Daoy (cell line): ENCODE measurements around the gene SH2D3C. TPM values are rescaled to one million over a fixed set of nuclear protein-coding genes. Genes with fewer than 3 reads are reported as not detected.

Experiments
- DNase-seq: peaks from one replicate; pipeline ENCODE4 v3.0.0-alpha.2; 2015; ENCODE audit warnings: low read depth
- total RNA-seq: library from RNA; depleted of rRNA; stranded (reverse); fragments of >200 nt; shearing (Covaris generic); gene quantifications from 2 replicates; pipeline ENCODE4 v1.2.3, GENCODE V29; 2014

Gene SH2D3C
- total RNA-seq, 1 experiment from 2014 or later = not detected

DNA sequence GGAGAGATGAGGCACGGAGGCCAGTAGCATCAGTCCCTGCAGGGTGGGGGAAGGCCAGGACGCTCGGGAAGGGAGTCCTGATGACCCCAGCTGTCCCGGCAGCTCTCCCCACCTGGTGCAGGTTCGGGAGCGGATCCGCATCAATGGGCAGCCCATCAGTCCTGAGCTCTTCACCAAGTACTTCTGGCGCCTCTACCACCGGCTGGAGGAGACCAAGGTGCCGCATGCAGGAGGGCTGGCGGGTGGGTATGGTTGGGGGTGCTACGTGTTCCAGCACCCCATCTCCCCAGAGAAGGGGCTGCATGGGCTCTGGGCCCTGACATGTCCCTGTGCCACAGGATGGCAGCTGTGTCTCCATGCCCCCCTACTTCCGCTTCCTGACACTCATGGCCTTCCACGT lies 28.4 kb upstream of the SH2D3C start:
- no peak for DNase-seq

DNA sequence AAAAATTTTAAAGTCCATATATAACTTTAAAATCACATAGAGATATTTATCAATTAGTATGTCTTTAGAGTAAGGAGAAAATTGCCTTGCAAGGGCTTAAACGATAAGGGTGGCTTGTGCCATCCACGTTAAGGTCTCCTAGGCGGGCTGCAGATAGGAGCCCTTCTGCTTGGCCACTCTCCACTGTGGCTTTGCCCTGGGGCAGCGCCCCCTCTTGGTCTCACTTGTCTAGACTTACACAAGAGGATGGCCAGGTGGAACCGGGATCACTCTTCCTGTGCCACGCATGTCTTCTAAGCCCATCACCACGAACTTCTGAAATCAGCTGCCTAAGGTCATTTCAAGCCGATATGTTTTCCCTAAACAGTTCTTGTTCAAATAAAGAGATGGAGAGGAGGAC lies 27.2 kb upstream of the SH2D3C start:
- peak; percentile 51 for DNase-seq

DNA sequence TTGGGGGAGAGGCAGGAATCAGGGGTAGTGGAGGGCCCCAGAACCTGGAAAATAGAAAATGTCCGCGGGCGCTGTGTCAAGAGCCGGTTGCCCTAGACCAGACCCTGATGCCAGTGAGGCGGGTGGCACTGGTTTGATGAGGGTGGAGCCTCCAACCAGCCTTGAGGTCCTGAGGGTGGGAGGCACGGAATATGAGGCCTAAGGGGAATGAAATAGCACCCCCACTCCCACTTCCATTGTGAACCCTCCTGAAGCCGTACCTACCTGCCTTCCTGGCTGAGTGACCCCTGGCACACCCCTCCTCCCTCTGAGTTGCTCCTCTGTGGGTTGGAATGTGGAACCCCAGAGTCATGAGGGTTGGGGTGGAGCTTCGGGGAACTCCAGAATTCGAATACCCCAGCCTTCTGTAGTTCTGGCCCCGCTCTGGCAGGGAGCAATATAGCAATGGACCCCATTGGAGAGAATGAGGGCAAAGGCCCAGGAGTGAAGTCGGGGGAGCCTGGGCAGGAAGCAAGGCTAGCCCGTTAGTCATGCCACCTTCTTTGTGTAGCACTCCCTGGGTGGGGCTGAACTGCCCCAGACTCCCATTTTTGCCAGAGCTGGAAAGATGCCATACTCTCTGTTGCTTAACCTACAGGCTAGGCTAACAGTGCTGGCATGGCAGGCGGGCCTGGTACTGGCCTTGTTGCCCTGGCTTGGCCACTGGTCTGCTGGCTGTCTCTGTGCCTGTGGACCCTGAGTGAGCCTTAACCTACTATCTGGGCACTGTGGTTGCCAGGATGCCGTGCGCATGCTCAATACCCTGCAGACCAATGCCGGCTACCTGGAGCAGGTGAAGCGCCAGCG lies 25.3 kb upstream of the SH2D3C start:
- DNase-seq = peak; percentile 85

DNA sequence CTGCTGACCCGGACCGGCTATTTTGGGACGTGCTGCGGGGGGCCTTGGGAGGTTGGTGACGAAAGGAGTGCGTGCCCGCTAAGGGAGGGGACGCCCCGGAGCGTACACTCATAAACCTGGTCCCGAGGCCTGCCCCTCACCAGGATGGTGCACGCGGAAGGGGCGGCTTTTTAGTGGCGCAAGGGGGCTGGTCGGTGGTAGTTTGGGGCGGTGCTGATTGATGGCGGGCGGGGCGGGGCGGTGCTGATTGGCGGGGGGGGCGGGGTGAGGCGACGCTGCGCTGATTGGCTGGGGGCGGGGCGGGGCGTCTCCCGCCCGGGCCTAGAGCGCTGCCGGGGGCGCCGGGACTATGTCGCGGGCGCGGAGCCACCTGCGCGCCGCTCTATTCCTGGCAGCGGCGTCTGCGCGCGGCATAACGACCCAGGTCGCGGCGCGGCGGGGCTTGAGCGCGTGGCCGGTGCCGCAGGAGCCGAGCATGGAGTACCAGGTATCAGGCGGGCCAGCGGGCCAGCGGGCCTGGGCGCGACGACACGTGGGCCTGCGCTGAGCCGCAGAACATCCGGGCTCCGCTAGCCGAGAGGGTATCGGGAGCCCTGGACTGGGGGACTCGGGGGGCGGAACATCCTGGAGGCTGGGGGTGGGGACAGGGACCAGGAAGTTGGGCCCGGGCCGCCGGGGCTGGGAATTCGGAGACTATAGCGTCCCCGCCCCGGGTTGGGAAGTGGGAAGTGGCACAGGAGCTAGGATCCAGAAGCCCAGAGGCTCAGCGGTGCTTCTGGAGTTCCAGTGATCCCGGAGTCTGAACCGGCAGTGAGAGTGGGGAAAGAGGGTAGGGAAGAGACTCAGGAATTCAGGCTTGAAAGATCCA lies 24.3 kb upstream of the SH2D3C start, which contains the start of gene FPGS:
Gene FPGS, plus strand, starts transcription at position 307 of the 868 bp plus-strand sequence. Its CDS starts 43 bp downstream, at position 350.
- DNase-seq = peak; percentile 97

DNA sequence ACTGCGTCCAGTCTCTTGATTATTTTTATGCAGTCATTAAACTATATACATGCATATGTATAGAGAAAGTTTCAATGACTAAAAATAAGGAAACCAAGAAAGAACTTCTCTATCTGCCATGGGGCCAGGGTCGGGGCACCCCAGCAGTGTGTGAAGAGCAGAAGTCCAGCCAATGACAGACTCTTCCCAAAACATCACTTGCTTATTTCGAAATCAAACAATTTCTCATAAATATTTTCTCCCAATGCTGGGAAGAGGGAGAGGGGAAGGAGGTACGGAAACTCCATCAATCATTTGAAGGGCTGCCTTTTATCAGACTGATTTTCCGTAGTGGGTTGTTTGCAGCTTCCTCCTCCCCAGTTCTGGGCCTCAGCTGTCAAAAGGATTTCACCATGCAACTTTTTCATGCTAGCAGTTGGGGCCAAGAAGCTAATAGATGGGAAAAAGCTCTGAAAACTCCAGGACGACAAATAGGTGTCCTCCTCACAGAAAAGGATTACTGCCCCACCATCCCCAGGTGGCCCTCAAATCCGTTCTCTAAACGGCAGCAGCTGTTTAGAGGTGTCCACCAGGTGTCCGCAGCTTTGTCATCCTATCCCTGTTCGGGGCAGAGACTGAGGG lies 23.6 kb upstream of the SH2D3C start:
- DNase-seq = no peak

DNA sequence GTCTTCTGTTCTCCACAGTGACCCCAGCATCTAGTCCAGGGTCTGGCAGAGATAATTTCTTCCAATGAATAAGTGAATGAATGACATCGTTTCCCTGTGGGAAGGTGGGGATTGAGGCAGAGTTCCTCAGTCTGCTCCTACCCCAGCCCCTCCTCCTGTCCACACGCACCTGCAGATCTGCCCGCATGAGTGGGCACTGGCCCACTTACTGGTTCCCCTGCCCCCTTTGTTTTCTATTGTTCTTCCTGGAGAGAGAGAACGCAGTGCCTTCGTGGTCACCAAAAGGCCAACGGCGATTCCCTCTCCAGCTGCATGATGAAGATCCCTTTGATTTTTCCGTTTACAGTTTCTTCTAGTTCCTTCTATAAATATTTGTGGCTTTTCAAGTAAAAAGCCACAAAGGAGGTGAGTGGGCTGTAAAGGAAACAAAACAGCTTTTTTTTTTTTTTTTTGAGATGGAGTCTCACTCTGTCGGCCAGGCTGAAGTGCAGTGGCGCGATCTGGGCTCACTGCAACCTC lies 18.4 kb upstream of the SH2D3C start:
- no peak for DNase-seq

DNA sequence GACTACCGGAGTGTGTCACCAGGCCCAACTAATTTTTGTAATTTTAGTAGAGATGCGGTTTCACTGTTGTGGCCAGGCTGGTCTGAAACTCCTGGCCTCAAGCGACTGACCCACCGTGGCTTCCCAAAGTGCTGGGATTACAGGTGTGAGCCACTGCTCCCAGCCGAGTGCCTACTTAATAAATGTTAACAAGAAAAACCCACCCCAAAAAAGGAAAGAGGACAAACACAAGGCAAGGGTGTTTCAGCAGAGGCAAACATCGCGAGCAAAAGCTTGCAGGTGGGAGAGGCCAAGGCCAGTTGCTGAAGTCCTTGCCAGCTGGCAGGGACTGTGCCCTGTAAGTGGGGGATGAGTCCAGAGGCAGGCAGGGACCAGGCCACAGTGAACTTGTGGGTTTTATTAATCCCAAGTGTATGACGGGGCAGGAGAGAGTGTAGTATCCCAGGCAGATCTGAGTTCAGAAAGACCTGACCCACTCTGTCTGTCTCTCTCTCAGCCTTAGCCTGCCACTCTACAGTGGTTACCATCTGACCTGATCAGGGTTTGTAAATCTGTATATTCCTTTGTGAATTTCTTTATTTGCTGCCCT lies 17.9 kb upstream of the SH2D3C start:
- DNase-seq = peak; percentile 61

DNA sequence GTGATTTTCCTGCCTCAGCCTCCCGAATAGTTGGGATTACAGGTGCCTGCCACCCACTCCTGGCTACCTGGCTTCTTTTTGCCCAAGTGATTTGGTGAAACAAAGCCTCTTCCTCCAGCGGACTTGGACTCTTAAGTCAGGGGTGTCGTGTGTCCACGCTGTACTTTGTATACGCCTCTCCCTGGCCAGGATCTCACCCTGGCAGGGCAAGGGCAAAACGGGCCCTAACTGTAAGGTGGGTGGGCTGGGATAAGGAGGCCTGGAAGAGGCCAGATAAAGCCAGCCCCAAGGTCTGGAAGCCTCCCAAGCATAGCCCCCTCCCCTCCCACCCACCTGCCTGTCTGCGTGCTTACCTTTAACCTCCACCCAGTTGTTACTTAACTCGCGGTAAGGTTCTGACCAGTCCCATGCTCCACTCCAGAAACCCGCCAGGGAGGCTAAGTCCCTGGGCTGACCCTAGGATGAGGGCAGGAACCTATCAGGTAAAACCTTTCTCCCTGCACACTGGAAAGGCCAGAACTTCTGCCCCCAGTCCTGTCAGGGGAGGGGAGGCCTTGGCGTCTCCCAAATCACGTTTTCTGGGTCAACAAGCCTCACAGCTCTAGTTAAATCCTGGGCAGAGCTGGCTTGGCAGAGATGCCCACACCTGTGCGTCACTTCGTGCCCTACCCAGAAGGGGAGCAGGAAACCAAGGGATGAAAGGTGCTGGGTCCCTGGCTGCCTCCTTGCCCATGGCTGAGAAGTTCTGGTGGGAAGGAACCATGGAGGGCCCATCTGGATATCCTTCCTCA lies 15.7 kb upstream of the SH2D3C start:
- no peak for DNase-seq

DNA sequence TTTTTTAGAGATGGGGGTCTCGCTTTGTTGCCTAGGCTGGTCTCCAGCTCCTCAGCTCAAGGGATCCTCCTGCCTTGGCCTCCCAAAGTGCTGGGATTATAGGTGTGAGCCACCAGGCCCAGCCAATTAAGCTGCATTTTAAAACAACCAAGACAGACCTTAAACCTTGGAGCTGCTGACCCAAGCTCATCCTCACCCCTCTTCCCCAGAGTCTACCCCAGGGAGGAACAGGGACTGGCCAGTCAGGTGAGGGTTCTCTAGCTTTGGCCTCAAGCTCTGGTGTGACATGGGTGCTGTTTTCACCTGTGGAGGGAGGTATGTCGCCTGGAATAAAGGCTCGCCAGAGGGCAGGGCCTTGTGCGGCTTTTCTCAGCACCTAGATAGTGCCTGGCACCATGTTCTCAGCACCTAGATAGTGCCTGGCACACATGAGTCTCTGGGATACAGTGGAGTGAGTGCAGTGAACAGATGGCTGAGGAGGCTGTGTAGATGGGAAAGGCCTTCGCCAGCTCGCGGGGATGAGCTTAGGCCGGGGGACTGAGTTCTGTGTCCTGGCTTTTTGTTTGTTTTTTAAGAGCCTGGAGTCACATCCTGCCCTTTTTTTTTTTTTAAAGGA lies 14.7 kb upstream of the SH2D3C start:
- DNase-seq = no peak

DNA sequence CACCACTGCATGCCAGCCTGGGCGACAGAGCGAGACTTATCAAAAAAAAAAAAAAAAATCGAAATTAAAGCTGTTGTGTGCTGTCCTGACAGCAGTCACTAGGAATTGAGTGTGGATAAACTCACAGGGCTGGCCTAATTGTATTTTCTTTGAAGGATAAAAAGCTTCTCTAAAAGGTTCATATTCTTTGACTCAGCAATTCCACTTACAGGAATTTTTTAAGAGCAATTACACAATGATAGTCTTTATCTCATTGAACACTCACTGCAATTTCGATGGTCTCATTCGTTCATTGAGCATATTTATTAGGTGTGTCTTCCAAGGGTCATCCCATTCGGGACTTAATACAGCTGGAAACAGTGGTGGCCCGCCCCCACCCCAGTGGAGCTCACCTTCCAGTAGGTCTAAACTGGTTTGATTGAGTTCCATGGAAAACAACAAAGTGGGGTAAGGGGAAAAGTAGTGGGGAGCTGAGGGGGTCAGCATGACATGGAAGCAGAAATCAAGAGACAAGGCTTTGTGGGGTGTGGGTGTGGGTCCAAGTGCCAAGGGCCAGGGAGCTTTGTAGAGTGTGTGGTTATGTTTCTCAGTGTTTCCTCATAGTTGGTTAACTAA lies 14.1 kb upstream of the SH2D3C start:
- no peak for DNase-seq

DNA sequence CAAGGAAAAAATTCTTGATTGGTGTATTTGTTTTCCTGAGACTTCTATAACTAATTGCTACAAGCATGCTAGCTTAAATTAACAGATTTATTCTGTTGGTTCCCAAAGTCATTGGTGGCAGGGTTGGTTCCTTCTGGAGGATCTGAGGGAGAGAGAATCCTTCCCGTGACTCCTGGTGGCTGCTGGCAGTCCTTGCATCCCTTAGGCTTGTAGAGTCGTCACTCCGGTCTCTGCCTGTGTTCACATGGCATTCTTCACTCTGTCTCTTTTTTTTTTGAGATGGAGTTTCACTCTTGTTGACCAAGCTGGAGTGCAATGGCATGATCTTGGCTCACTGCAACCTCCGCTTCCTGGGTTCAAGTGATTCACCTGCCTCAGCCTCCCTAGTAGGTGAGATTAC lies 12.6 kb upstream of the SH2D3C start:
- no peak for DNase-seq

DNA sequence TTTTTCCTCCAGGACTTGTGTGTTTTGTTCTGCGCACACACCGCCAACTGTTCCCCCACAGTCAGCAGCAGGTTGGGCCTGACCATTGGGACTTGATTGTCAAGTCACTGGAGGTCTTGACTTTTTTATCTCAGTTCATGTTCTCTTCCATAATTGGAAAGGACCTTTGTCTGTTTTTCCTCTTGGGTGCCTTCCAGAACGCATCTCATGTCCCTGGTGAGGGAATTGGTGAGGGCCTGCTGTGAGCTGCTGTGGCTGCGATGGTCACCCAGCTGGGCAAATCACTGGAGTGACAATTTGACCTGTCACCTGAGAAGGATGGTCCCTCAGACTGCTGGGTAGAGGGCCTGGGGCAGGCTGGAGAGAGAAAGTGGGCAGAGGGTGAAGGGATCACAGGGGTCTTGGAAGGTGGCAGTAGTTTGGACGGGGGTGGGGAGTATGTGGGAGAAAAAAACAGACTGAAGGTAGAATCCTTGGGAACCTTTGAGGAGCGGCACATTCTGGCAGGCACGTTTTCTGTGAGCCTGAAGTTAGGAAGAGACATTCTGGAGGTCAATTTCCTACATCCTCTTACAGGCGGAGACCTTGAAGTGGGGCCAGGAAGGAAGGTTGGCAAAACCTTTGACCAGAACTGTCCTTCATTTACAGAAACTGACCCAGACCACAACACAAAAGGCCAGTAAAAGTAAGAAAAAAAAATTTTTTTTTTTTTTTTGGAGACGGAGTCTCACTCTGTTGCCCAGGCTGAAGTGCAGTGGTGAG lies 11.8 kb upstream of the SH2D3C start:
- DNase-seq = no peak

DNA sequence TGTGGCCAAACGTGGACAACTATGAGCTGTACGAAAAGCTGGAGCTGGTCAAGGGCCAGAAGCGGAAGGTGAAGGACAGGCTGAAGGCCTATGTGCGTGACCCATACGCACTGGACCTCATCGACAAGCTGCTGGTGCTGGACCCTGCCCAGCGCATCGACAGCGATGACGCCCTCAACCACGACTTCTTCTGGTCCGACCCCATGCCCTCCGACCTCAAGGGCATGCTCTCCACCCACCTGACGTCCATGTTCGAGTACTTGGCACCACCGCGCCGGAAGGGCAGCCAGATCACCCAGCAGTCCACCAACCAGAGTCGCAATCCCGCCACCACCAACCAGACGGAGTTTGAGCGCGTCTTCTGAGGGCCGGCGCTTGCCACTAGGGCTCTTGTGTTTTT lies 10.7 kb upstream of the SH2D3C start:
- no peak for DNase-seq

DNA sequence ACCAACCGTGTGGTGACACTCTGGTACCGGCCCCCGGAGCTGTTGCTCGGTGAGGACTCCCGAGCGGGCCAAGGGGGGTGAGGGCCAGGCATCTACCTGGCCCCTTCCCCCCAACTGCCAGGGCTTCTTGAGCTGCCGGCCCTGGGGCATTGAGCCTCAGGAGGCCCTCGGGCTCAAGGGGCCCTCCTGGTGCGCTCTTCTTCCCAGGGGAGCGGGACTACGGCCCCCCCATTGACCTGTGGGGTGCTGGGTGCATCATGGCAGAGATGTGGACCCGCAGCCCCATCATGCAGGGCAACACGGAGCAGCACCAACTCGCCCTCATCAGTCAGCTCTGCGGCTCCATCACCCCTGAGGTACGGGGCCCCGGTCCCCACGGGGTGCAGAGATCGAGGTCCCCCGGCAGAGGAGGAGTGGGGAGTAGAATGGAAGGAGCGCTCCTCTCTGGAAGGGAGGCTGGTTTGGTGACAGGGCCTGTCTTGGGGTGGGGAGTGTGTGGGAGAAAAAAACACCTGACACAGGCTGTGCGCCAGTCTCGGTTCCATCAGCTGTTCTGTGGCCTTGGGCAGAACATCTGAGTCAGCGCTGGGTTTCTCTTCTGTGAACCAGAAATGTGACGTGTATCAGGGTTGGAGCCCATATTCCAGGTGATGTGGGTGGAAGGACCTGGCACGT lies 10.0 kb upstream of the SH2D3C start:
- DNase-seq = no peak

DNA sequence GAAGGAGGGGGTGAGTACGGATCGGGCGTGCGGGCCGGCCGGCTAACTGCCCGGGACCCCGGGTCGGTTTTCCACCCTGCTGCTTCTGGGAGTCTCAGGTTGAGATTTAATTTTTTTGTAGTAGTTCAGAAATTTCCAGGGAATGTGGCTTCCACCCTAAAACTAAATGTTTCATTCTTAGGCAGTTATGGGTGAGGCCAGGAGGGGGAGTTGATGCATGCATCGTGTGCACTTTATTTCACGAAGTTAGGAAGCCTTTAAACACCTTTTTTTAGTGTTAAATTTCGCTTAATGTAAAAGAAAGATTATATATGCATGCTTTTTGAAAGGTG lies 8.3 kb upstream of the SH2D3C start:
- DNase-seq = no peak

DNA sequence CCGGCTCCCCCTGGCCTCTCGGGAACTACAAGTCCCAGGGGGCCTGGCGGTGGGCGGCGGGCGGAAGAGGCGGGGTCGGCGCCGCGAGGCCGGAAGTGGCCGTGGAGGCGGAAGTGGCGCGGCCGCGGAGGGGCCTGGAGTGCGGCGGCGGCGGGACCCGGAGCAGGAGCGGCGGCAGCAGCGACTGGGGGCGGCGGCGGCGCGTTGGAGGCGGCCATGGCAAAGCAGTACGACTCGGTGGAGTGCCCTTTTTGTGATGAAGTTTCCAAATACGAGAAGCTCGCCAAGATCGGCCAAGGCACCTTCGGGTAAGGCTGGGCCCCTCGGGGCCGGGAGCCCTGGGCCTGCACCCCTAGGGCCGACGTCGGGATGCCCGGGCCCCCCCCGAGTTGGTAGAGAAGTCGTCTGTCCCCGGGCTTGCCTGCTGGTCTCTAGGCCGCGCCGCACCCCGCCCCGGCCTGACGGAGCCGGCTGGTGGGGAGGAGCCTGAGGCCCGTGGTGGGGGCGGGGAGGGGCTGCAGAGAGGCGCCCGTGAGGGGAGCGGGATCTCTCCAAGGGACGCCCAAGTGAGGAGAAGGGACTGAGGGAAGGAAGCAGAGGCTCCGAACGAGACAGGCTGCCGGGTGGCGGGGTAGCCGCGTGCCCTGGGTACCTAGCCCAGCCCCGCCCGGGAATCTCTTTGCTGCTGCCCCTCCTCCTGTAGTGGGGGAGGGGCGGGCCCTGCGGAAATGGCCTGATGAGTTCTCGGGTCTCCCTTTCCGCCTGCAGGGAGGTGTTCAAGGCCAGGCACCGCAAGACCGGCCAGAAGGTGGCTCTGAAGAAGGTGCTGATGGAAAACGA lies 7.7 kb upstream of the SH2D3C start, which contains the start of gene CDK9:
Gene CDK9, plus strand, starts transcription at position 102 of the 840 bp plus-strand sequence. Its CDS starts 115 bp downstream, at position 217.
- DNase-seq = peak; percentile 97
